Osteocyte (in vitro differentiated cells): ENCODE results near the gene STMN3. TPM values are rescaled to one million over a fixed set of nuclear protein-coding genes. Genes with fewer than 3 reads are reported as not detected.

Experiments
- DNase-seq: peaks from one replicate; pipeline ENCODE4 v3.0.0; 2021; ENCODE audit warnings: mixed read lengths; ENCODE audit not compliant: unreplicated experiment; ENCODE audit errors: extremely low spot score
- H3K27ac Mint-ChIP-seq: one replicate; pipeline ENCODE4 v1.8.0; 2021; ENCODE audit warnings: mild to moderate bottlenecking, mixed read lengths; ENCODE audit not compliant: unreplicated experiment
- H3K27me3 Mint-ChIP-seq: one replicate; pipeline ENCODE4 v1.8.0; 2021; ENCODE audit warnings: mixed read lengths; ENCODE audit not compliant: unreplicated experiment
- H3K36me3 Mint-ChIP-seq: one replicate; pipeline ENCODE4 v1.8.0; 2021; ENCODE audit warnings: mixed read lengths; ENCODE audit not compliant: unreplicated experiment
- H3K4me1 Mint-ChIP-seq: one replicate; pipeline ENCODE4 v1.8.0; 2021; ENCODE audit warnings: mixed read lengths; ENCODE audit not compliant: unreplicated experiment
- H3K4me3 Mint-ChIP-seq: one replicate; pipeline ENCODE4 v1.8.0; 2021; ENCODE audit warnings: mild to moderate bottlenecking, moderate library complexity, mixed read lengths; ENCODE audit not compliant: unreplicated experiment
- H3K9me3 Mint-ChIP-seq: one replicate; pipeline ENCODE4 v1.8.0; 2021; ENCODE audit warnings: mixed read lengths; ENCODE audit not compliant: unreplicated experiment
- CTCF ChIP-seq: fragments of 200-600 bp; sonication (generic); IDR thresholded peaks from 2 replicates; pipeline ENCODE4 v1.5.0; 2021; ENCODE audit warnings: antibody characterized with exemption, mild to moderate bottlenecking, moderate library complexity
- total RNA-seq: library from RNA; stranded (reverse); gene quantifications from 2 replicates; pipeline ENCODE4 v1.2.1, GENCODE V29; 2021

Gene STMN3
- total RNA-seq, 1 donor from 2014 or later, result 33.2 TPM

DNA sequence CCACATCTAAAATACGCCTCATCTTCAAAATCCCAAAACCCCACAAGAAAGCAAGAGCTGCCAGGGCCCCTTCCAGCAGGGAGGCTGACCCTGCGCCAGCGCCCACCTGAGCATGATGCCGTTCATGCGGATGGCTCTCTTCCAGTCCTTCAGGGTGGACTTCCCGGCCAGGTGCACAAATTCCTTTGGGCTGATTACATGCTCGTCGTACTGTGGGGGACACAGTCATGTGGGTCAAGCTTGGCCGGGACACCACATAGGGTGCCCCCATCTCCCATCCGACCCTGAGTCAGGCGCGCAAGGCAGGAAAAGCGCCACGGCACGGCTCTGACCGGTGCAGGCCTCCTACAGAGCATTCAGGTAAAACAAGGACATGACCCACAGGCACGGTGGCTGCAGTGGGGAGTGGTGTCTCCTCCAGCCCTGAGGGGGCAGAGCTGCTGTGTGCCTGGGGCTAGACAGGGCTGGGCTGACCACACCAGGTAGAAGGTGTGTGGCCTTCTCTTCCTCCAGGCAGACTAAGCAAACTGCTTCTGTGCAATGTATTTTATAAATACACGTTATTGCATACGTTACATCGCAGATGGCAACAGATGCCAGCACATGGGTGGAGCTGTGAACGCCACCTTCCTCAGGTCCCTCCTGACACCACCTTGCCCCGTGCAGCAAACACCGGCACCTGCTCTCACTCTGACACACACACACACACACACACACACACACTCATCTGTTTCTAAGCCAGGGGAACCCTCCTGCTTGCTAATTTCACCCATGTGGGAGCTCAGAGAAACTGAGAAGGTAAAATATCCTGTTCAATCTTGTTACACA is 55.4 kb downstream of the STMN3 start:
- DNase-seq, result no peak
- Mint-ChIP-seq H3K27ac (no peak overlapping the region), H3K27me3 (no peaks in the 10 kb centered on the region), H3K4me1 (no peaks in the 10 kb centered on the region), H3K9me3 (no peaks in the 10 kb centered on the region), H3K4me3 (no peak overlapping the region), H3K36me3 (peaks cover 23% of the 10 kb centered on the region)
- TF ChIP-seq CTCF, result no peak

DNA sequence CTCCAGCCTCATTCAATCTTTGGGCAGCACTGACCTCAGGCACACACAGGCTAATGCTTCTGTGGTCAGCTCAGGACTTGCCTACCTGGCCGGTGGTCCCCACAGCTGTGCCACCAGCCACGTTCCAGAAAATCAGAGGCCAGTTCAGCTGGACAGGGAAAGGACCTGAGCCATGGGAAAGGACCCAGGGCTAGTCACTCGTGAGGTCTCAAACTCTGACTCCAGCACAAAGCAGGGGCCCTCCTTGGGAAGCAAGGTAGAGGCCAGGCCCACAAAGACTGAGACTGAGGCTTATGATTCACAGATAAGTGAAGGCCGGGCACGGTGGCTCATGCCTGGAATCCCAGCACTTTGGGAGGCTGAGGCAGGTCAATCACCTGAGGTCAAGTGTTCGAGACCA is 56.8 kb downstream of the STMN3 start:
- Mint-ChIP-seq H3K9me3 (no peaks in the 10 kb centered on the region), H3K36me3 (peaks cover 16% of the 10 kb centered on the region), H3K27me3 (no peaks in the 10 kb centered on the region), H3K4me3 (no peak overlapping the region), H3K27ac (no peak overlapping the region), H3K4me1 (no peaks in the 10 kb centered on the region)
- DNase-seq, result no peak
- TF ChIP-seq CTCF, result no peak

- peaks cover 16% of the 10 kb centered on the region for H3K36me3 Mint-ChIP-seq
These were observed 57.7 kb downstream of the STMN3 start for GRCh38 chr20:63595416-63596127.

GRCh38 chr20:63594043-63594561 is 59.1 kb downstream of the STMN3 start:
- Mint-ChIP-seq H3K4me1 (no peaks in the 10 kb centered on the region), H3K27me3 (no peaks in the 10 kb centered on the region), H3K4me3 (no peak overlapping the region), H3K36me3 (peaks cover 18% of the 10 kb centered on the region), H3K27ac (no peak overlapping the region), H3K9me3 (no peaks in the 10 kb centered on the region)
- no peak for TF ChIP-seq CTCF
- no peak for DNase-seq

More at GRCh38 chr20:63595416-63596127, 57.7 kb downstream of the STMN3 start:
- H3K4me3 Mint-ChIP-seq, result no peak overlapping the region
- no peaks in the 10 kb centered on the region for H3K9me3 Mint-ChIP-seq
- no peaks in the 10 kb centered on the region for H3K4me1 Mint-ChIP-seq
- no peak overlapping the region for H3K27ac Mint-ChIP-seq
- no peak for TF ChIP-seq CTCF
- no peaks in the 10 kb centered on the region for H3K27me3 Mint-ChIP-seq
- no peak for DNase-seq

DNA sequence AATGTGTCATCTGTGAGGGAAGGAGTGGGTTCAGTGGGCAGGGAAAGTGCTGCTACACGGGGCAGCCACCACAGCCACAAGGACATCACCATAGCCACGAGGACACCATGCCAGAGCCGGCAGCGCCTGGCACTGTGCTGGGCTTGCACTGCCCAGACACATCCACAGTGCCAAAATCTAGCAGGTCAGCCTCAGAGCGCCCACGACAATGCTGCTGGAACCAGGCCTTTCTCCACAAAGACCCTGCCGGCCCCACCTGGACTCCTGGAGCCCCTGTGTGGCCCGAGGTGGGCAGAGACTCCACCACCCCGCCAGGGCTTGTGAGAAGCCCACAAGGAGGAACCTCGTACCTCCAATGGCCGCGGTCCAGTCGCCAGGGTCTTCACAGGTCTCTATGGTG is 60.6 kb downstream of the STMN3 start:
- no peaks in the 10 kb centered on the region for H3K27me3 Mint-ChIP-seq

More for the DNA sequence above, 60.6 kb downstream of the STMN3 start:
- no peak for TF ChIP-seq CTCF
- H3K4me1 Mint-ChIP-seq, result no peaks in the 10 kb centered on the region
- H3K9me3 Mint-ChIP-seq, result no peaks in the 10 kb centered on the region
- peaks cover 20% of the 10 kb centered on the region for H3K36me3 Mint-ChIP-seq
- no peak overlapping the region for H3K27ac Mint-ChIP-seq
- no peak for DNase-seq
- H3K4me3 Mint-ChIP-seq, result no peak overlapping the region
